ENCODE data around the gene TPO.
"Not testable (repeated sequence)": the region's sequence is repeated elsewhere in the genome, so short reads cannot be mapped to it uniquely, and the experiment has no call there.

The TPO gene

DNA sequence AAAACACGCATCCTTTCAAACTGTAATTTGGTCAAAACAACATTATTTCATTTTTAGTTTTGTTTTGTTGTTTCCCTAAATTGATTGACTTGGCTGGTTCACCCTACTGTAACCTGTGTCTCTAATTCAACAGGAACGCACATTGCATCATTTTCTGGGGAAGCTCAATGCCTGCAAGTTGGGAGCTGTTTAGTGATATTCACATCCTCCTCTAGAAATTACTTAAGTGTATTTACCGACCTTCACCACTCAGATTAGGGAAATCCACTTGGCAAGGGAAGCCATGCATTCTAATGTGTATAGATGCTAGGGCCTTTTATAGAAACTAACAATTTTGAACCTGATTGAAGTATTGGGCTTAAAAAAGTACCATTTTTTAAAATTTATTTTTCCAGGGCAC lies 7.3 kb upstream of the TPO start:
- no peak for DNase-seq

DNA sequence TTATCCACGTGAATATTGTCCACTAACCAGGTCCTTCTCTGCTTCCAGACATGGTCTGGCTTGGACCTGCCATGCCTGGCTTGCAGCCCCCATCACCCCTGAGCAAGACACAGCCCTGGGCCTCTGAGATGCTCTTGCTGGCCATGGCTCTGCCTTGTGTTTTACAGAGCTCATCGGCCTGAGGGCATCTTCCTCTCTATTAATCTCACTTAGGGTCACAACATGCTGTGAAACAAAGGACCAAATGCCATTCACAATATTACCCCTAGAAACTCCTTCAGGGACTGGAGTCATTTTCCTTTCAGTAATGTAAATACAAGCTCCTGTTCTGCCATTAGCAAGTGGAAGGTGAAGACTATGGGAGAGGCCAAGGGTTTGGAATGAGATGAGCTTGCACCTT lies 6.8 kb upstream of the TPO start:
- no peak for DNase-seq

DNA sequence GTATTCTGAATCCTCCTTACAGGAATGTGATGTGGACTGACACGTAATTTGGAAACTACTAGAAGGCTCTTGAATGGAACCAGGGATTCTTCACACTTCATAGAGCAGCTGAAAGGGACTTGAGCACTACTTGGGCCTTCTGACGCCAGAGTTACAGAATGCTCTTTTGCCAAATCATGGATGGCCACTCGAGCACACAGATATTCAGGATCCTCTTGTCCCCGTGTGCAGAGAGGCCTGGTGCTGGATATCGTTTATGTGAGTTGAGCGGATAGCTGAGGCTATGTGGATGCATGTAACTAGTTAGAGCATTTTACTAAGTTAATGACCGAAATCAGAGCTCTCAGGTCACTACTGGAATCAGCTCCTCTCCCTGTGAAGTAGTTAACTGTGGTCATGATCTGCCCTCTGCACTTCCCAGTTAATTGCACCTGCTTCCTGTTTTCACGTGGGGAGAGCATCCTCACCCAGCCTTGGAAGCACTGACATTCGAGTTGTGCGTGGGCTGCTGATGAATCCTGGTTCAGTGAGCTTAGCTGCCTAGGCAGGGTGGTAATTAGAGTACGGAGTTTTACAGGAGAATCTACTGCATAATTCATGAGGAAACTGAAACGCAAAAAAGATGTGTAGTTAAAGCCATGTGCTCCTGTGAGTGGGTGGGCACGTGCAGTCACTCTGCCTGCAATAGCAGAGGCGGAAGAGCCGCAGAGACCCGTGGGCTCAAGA lies 5.2 kb upstream of the TPO start:
- DNase-seq, result no peak

DNA sequence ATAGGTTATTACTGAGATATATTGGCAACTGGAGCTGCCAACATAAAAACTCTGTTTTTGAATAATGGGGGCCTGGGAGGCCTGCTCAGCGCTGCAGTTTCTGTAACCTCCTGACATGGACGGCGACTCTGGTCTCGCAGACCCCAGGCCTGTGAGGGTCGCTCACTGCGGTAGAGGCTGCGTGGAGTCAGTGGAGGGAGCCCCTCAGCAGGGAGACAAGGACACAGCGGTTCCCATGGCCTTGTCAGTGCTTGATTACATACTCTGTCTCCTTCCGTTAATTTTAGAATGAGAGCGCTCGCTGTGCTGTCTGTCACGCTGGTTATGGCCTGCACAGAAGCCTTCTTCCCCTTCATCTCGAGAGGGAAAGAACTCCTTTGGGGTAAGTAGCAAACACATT lies 858 bp downstream of the TPO start:
- DNase-seq, result no peak

DNA sequence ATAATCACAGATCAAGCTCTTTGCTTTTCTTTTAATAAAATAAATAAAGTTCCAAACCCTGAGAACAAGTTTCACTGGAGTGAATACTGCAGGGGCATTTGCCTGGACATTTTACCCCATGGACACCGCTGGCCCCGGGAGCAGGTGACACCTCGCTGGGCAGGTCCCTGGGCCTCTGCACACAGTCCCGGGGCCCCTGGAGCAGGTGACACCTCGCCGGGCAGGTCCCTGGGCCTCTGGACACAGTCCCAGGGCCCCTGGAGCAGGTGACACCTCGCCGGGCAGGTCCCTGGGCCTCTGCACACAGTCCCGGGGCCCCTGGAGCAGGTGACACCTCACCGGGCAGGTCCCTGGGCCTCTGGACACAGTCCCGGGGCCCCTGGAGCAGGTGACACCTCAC lies 1.6 kb downstream of the TPO start:
- DNase-seq, result not testable (repeated sequence)

DNA sequence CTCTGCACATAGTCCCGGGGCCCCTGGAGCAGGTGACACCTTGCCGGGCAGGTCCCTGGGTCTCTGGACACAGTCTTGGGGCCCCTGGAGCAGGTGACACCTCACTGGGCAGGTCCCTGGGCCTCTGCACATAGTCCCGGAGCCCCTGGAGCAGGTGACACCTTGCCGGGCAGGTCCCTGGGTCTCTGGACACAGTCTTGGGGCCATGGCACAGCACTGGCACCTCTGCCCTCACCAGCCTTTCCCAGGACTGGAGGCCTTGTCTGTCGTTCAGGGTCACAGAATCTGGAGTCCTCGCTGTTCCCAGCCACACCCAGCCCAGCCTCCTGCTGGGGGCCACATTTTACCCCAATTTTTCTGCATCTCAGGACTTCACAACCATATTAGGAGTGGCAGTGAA lies 2.2 kb downstream of the TPO start:
- no peak for DNase-seq

DNA sequence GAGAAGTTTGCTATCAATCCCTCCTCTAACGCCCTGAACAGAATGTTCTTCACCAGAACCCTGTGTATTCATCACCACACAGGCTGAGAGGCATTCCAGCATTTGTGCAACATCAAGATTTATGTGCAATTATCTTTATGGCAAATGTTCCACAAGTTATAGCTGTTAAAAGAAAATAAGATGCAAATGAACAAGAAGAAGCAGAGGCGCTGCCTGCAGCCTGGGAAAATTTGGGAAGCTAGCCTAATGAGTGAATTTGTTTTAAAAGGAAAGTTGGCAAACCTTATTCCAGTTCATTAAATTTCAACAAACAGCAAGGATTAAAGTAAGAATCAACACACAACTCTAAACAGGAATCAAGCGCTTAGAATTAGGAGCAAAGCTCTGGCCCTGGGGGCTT lies 5.3 kb downstream of the TPO start:
- DNase-seq, result no peak

DNA sequence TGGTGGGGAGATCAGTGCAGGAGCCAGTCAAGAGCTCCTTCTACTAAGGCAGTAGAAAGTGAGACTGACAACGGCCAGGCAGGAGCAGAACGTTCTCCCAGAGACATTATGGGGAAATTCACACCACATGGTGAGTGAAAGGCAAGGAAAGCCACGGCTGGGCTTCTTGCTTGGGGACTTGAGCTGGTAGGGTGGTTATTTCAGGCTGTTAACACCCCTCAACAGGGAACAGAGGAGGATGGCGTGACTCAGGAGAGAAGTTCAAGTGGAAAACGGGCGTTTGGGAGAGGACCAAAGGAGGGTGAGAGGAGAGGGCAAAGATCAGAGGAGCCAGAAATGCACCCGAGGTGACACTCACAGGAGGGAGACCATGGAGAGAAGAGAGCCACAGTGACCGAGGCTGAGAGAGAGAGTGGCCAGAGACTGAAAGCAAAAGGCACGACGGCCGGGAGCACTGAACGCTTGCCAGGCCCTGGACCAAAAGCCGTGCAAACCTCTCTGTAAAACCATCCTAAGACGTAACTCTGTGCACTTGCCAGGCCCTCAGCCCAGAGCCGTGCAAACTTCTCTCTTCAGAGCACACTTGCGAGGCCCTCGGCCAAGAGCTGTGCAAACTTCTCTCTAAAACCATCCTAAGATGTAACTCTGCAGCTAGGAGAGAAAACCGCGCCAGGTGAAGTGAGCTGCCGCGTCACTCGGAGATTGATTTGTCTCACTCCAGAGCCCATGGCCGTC lies 7.7 kb downstream of the TPO start:
- no peak for DNase-seq

DNA sequence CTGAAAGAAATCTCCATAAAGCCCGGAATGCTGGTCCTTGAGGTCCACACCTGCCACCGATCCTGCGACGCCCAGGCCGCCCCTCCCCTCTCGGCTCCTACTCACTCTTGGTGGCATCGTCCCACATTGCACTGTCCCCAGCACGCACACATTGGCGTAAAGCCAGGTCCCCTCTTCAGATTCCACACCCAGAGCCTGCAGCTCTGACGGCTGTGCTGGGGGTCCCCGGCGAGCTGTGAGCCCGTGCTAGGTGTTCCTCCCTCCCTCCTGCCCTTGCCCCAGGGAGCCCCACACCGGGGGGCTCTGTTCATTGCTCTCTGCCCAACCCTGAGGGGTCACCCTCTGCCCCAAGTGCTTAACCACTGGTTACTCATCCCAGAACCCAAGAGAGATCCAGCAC lies 8.5 kb downstream of the TPO start:
- no peak for DNase-seq

DNA sequence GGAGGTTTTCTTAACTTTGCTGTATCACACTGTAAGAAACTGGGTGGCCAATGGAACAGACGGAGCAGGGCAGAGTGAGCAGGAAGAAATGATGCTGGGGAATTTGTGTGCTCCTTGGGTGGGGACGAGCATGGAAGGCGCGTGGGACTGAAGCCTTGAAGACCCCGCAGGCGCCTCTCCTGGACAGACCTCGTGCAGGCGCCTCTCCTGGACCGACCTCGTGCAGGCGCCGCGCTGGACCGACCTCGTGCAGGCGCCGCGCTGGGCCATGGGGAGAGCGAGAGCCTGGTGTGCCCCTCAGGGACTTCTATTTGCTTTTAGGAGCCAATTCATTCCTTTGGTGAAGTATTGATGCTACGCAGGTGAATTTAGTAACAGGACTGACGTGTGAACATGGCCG lies 8.9 kb downstream of the TPO start:
- DNase-seq, result no peak

DNA sequence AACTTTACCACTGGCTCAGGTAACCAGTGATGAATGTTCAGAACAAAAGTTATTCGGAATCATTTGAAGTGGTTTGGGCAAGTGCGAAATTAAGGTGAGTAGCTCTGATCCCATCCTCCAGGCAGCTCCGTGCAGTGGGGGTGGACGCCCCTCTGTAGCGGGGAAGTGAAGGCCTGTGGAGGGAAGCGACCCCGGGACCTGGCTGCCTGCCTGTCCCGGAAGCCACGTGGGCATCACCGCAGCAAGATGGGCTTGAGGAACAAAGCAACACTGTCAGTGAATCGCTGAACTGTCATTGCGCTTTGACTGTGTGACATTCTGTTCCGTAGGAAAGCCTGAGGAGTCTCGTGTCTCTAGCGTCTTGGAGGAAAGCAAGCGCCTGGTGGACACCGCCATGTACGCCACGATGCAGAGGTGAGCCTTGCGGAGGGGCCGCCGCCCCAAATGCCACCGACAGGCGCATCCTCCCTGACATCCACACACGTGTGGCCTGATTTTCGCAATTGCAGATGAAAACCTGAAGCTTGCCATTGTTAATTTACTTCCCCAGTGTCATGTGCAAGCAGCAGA lies 9.5 kb downstream of the TPO start:
- DNase-seq, result no peak

DNA sequence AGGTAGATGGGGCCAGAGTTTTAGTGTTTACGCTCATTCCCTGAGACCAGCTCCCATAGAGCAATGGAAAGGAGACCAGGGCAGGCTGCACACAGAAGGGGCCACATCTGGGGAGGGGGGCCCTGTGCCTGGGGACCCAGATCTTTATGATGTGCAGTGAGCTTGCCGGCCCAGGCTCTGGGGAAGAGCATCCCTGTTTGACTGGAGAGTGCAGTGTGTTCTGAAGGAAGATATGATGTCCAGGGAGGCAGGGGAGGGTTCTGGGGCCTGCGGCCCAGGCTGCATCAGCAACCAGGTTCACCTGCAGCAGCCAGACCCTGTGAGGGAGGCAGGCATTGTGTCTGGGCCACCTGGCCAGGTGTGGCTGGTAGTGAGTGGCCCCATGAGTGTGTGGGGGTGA lies 13.8 kb downstream of the TPO start:
- DNase-seq, result no peak

DNA sequence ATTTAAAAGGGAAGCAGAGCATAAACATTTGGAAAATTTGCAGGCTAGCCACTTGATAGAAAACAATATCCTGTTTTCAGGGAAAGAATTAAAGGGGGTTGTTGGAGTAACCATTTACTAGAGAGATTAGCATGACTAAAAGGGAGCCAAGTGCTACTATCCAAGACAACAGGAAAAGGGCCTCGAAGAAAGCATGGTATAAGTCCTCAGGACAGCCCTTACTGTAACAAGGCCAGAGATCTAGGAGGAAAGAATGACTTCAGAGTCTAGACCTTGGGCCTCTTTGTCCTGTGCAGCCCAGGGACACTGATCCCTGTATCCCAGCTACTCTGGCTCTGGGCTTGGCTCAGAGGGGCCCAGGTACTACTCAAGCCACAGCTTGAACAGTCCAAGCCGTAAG lies 16.6 kb downstream of the TPO start:
- no peak for DNase-seq

DNA sequence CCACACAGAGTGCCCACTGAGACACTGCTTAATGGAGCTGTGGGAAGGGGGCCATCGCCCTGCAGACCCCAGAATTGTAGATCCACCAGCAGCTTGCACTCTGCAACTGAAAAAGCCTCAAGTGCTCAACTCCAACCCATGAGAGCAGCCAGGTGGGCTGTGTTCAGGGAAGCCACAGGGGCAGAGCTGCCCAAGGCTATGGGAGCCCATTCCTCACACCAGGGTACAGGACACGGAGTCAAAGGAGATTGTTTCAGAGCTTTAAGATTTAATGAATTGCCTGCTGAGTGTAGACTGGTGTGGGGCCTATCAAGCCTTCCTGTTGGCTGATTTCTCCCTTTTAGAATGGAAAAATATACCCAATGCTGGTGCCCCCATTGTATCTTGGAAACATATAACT lies 17.2 kb downstream of the TPO start:
- DNase-seq, result no peak

DNA sequence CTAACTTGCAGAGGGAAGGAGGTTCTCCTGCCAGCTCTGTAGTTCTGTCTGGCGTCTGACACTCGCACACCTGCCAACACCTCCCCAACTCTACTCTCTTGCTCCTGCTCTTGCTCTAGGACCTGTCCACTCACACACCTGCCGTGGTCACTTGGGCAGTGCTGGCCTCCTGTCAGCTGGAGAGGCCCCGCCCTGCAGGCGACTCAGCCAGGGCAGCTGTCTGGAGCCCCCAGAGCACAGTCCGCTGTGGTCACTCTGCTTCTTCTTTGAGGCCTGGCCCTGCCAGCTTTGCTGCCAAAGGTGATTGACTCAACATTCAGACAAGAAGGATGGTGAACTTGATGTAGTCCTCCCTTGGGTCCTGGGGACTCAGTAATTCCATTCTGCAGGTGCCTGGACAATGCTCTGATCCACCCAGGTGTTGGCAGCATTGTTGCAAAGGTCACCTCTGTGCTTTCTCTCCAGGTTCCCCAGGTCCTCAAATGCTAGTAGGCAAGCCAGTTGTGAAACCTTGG lies 18.7 kb downstream of the TPO start:
- no peak for DNase-seq

DNA sequence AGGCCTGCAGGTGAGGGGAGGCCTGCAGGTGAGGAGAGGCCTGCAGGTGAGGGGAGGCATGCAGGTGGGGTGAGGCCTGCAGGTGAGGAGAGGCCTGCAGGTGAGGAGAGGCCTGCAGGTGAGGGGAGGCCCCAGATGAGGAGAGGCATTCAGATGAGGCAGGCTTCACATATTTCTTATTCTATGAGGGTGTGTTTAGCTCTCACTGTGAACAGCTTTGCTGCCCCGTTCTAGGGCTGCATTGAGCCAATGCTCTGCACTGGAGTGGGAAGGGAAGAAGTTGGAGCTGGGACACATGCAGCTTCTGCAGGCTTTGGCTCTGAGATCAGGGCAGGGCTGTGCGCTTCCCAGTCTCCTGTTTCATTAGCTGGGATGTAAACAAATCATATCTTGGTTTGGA lies 19.5 kb downstream of the TPO start:
- no peak for DNase-seq

DNA sequence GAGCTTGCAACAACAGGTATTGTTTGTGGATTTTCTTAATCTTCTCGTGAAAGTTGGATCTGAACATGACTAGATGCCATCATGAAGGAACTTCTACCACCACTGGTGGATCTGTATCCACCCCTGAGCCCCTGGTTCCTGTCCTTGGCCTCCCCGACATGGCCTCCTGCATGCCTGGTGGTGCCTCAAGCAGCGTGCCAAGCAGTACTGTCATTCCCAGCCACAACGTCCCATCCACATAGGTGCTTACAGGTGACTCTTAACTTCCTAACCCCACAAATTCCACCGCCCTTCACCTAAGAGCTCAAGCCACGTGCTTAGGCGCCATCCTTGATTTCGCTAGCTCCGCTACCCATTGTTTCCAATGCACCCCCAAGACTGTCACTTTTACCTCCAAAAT lies 23.1 kb downstream of the TPO start:
- DNase-seq, result no peak

DNA sequence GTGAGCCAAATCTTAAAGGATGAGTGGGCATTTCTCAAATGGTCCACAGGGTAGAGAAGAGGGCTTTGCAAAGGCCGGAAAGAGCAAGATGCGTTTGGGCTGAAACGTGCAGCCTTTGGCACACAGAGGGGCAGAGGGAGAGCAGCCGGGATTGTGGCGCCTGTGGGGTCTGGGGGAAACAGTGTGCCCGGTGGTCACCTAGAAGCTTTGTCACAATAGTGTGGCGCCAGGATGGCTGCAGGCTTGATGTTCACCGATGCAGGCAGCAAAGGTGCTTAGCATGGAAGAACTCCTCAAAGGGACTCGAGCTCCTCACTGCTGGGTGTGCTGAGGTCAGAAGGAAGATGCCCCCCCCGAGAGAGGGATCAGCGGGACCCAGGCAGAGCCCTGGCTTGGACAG lies 23.8 kb downstream of the TPO start:
- DNase-seq, result no peak

DNA sequence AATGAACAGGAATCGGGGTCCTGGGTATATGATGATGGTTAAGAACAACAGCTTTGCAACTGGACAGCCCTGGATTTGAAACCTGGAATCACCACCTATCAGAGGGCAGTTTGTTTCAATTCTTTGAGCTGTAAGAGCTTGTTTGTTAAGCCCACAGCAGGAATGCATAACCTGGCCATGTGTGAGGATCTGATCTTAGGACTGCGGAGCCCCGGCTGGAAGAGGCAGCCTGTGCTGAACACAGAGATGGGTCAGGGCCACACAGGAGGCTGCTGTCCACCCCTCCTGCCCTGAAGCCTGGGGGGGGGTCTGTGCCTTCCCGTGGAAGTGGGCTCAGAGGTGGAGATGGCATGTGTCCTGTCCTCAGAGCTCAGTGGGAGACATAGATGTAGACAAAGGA lies 24.3 kb downstream of the TPO start:
- DNase-seq, result no peak

DNA sequence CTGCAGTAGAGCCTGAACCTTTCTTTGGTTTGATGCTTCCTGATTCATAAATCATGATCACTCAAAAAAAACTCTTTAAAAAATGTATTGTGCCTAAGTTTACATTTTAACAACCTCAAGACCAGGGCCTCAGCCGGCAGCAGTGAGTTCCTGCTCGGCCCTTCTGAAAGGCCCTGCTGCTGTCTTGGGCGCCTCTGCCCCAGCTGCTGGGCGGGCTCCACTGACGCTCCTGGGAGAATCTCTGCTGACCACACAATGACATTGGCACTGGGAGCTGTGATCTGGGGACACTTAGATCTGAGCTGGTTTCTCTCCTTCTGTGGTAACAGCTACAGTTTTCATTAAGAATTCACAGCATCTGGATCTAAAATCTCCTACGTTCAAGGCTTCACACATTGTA lies 25.7 kb downstream of the TPO start:
- DNase-seq, result no peak

DNA sequence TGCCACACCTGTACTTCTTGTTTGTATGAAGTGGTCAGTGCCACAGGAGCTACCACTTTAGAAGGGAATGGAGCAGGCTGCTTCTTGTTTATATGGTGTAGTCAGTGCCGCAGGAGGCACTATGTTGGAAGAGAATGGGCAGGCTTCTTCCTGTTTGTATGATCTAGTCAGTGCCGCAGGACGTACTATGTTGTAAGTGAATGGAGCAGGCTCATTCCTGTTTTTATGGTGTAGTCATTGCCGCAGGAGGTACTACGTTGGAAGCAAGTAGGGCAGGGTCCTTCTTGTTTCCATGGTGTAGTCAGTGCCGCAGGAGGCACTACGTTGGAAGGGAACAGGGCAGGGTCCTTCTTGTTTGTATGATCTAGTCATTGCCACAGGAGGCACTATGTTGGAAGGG lies 27.3 kb downstream of the TPO start:
- DNase-seq, result no peak

DNA sequence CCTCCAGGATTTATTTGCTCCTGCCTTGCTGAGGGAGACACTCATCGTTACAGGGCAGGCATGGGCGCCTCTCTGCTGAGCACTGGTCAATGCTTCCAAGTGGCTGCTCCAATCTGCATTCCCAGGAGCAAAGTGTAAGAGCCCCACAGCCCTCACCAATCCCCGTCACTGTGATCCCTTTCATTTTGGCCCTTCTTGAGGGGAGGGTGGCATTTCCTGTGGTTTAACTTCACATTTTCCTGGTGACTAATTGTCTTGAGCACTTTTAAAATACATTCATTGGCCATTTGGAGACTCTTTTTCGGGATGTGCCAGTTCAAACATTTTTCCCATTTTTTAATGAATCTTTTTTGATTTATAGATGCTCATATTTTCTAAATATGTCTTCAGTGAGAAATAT lies 33.0 kb downstream of the TPO start:
- no peak for DNase-seq

DNA sequence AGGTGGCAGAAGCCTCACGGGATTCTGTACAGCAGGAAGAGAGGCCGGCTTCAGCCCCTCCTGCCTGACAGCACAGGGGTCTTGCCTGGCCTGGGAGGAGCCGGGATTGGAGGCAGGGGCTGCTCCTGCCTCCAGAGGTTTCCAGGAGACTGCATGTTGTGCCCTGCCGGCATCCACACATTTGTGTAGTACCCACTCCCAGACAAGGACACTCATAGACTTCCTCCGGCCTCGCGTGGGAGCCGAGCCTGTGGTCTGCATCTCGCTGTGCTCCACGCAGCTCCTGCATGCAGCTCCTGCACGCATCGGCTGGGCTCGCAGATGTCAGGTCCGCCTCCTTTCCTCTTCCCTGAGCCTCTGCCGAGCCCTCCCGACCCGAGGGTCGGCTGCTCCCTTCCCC lies 34.7 kb downstream of the TPO start:
- DNase-seq, result no peak

DNA sequence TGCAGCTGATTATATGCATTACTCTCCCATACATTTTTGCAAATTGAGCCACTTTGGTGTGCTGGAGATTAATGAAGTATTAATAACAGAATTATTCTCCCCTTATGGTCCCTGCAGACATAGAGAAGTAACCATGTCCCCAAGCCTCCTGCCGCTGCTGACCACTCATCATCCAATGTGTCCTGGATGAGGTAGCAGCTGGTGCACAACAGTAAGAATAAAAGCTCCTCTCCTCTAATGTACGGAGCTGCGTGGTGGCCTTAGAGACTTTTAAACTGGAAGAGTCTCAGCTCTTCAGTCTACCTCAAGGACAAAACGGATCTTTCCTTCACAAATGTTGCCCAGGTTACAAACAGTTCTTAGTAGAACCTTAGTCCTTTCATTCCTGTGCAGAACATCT lies 37.7 kb downstream of the TPO start:
- no peak for DNase-seq

DNA sequence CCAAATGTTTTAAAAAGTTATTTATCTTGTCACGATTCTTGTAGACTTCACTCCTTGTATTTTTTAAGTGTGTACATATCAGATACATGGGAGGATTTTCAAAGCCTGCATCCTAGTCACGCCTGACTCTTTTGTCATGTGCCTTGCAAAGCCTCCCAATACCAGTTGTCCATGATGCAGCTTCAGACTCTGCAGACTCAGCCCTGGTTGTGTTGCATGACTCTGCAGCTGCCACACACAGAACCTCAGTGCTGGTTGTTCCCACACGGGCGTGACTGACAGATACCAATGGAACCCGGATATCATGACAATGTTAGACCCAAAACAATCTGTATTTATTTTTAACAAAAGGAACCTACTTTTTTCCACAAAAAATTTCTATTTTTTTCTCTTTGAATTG lies 38.2 kb downstream of the TPO start:
- no peak for DNase-seq
